ENCODE results near the gene DNMT3A.
"Not testable (repeated sequence)": the region's sequence is repeated elsewhere in the genome, so short reads cannot be mapped to it uniquely, and the experiment has no call there.

DNMT3A gene

DNA sequence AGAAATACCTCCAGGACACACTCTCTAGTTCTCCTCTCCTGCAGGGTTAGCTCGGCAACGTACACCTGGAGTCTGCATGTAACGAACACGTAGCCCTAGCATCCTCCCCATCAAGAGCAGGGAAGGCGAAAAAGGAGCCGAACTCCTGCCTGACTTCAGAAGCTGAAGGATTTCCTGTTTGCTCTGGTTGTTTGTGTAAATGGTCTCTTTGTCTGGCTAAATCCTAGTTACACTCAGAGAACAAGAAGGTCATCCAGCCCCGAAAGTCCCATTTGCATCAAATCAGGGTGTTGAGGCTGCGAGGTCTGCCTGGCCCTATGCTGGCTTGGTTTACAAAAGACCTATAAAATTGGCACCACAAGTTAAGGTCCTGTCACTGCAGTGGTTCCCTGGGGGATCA is 107.0 kb downstream of the DNMT3A start:
- no peak for DNase-seq (ENCODE audit: low read depth)

GRCh38 chr2:25233916-25234605 is 107.7 kb downstream of the DNMT3A start:
- DNase-seq (ENCODE audit: low read depth) = no peak

DNA sequence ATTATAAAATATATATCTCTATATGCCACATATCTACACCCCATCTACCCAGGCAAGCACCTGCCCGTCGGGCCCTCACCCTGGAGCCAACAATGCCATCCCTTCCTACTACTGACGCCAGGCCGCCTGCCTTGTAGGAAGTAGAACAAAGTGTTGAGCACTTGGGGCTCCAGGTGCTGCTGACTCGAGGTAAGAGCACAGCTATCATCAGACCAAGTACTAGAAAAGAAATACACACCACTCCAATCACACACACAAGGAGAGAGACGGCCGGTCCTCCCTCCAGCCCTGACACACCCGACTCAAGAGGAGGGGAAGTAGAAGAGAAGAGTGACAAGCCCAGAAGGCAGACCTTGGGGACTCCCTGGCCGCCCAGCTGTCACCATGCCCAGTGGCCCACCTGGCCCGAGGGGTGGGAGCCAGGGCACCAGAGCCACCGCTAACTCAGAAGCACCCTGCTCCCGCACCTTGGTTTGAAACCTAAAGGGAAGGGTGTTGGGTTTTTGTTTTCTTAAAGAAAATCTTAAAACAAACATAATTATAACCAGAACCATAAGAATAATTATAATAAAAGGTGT is 109.4 kb downstream of the DNMT3A start:
- DNase-seq (ENCODE audit: low read depth) = no peak

DNA sequence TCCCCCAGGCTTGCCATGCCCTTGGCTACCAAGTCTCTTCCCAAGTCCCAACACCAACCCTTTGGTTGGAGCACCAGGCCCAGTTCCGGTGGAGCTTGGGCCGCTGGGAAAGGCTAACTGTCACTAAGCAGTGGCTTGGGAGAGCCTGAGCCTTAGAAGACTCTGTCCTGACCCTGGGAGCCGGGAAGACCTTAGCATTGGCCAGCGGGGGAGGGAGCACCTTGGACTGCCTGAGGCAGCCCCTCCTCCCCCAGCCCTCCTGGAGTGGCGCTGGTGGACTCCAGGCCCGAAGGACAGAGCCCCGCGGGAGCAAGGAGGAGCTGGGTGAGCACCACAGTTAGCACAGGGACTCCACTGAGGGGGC is 110.8 kb downstream of the DNMT3A start:
- no peak for DNase-seq (ENCODE audit: low read depth)

- no peak for DNase-seq (ENCODE audit: low read depth)
Observed at GRCh38 chr2:25230198-25230947, 111.4 kb downstream of the DNMT3A start.

GRCh38 chr2:25229279-25230197 is 112.2 kb downstream of the DNMT3A start:
- DNase-seq (ENCODE audit: low read depth) = no peak

- no peak for DNase-seq (ENCODE audit: low read depth)
Observed at GRCh38 chr2:25228848-25229278, 112.9 kb downstream of the DNMT3A start.

GRCh38 chr2:25227576-25227975 is 114.1 kb downstream of the DNMT3A start:
- no peak for DNase-seq (ENCODE audit: low read depth)

GRCh38 chr2:25226827-25227226 is 114.9 kb downstream of the DNMT3A start:
- DNase-seq (ENCODE audit: low read depth) = no peak

DNA sequence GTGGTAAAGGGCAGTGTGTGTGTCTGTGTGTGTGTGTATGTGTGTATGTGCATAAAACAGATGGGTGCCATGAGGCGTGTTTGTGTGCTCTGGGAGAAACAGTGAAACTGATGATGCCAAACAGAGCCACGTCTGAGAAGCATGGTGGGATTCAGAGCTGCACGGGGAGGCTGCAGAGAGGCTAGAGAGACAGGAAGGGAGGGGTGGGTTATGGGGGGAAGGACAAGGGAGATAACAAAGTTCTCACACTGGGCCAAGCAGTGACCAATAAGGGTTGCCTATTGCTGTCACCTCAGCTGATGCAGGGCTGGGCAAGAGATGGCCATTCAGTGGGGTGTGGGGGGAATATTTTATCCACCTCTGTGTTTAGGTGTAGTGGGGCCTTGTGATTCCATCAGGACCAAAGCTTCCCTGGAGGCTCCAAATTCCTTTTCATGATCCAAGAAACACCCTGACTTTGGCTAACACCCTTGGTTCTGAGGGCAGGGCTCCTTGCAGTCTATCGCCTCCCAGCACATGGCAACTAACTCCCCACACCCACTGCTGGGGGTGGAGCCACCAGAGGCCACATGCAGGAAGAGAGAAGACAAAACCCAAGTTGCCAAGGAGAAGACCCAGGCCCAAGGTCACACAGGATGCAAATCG is 119.1 kb downstream of the DNMT3A start:
- DNase-seq (ENCODE audit: low read depth) = no peak

DNA sequence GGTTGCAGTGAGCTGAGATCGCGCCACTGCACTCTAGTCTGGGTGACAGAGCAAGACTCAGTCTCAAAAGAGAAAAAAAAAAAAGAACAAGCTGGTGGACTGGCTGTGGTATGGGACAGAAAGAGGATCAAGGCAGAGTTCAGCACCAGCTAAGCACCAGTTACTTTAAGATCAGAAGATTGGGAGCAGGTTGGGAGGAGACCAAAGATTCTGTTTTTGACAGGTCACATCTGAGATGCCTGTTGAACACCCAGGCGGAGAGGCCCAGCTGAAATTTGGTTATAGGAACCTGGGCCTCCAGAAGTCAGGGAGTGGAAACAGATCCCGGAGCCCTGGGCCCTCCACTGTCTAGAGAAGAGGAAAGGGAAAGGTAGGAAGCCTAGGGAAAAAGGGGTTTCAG is 120.1 kb downstream of the DNMT3A start:
- no peak for DNase-seq (ENCODE audit: low read depth)

DNA sequence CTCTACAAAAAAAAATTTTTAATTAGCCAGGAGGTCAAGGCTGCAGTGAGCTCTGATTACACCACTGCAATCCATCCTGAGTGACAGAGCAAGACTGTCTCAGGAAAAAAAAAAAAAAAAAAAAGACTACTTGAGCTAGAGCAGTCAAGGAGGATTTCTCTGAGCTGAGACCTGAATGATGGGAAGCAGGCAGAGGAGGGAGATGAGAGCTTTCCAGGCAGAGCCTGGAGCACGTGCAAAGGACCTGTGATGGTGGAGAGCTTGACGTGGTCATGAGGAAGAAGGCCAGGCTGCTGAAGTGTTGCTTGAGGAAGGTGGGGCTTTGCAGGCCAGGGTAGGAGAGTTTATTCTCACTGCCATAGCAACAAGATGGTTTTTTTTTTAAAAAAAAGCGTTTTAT is 121.4 kb downstream of the DNMT3A start:
- no peak for DNase-seq (ENCODE audit: low read depth)

DNA sequence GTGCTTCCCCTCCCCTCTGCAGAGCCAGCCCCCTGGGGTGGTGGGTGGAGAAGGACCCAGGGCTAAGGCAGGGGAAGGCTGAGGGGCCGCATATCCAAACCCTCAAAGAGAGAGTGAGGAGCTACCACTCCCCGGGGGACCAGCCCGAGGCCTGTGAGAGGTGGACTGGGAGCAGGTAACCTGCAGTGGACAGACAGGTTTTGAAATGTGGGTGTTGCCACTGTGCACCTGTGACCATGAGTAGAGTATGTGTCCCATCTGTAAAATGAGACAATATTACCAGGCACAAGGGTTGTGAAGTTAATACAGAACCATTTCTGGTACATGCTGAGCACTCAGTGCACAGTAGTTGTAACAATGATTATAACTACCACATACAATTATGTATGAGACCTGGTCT is 122.1 kb downstream of the DNMT3A start:
- no peak for DNase-seq (ENCODE audit: low read depth)

GRCh38 chr2:25218100-25218499 is 123.6 kb downstream of the DNMT3A start:
- no peak for DNase-seq (ENCODE audit: low read depth)

DNA sequence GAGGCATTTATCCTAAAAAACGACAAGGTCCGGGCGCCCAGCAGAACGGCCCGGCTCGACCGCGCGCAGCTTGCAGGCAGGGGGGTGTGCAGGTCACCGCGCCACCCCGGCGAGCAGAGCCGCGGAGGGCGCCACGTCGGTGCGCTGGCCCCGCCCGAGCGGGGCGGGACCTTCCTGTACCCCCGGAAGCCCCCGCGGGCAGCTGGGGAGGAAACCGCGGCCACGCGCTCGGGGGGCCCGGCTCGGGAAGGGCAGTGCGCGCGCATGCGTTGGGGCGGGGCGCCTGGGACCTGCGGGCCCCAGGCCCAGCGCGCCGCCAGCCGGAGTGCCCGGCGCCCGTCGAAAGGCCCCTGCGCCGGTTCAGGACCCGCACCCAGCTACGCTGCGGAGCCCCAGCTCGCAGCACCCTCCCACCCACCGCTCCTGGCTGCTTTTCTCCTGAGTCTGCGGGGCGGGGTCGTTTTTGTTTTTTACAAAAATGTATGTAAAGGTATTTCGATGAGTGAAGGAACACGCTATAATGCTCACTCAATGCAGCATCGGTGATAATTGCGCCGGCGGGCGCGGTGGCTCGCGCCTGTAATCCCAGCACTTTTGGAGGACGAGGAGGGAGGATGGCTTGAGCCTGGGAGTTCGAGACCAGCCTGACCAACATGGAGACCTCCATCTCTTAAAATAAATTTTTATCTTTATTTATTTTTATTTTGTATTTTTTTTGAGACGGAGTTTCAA is 125.6 kb downstream of the DNMT3A start:
- peak; percentile 85 for DNase-seq (ENCODE audit: low read depth)

GRCh38 chr2:25215232-25215631 is 126.5 kb downstream of the DNMT3A start:
- DNase-seq (ENCODE audit: low read depth) = no peak

- no peak for DNase-seq (ENCODE audit: low read depth)
Observed at GRCh38 chr2:25213229-25213628, 128.5 kb downstream of the DNMT3A start.

DNA sequence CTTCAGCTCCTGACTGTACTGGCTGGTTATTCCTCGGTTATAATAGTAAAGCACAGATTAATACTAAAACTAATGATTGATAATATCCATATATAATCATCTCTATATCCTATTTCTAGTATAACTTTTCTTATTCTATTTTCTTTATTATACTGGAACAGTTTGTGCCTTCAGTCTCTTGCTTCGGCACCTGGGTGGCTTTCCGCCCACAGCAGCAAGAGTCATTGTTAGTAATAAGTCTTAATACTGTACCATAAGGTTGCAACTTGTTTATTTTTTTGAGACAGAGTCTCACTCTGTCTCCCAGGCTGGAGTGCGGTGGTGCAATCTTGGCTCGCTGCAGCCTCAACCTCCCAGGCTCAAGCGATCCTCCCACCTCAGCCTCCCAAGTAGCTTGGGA is 130.8 kb downstream of the DNMT3A start:
- DNase-seq (ENCODE audit: low read depth) = not testable (repeated sequence)

GRCh38 chr2:25207078-25207545 is 134.6 kb downstream of the DNMT3A start:
- no peak for DNase-seq (ENCODE audit: low read depth)

DNA sequence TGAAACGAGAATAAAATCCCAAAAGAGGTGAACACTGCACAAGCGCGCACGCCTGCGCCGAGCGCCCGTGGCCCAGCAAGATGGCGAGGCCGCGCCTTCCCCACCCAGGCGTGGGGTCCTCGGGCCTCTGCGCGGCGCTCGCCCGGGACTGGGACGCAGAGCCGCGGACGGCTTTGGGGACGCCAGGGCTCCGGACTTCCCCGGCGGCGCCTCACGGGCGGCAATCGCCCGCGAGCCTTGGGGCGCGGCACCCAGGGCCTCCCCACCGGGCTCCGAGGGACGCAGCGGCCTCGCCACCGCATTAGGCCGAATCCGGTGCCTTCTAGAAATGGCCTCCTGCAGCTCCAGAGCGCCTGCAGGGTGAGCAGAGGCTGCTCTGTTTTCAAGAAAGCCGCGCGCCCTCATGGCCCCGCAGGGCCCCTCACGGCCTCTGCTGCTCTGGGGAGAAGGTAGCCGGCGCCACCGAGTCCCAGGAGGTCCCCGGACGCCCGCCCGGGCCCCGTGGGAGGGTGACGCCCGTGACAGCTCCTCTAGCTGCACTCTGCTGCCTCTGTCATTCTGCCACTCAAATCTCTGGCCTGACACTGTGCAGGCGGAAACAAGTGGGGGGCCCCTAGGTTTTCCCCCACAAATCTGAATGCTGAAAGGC is 137.4 kb downstream of the DNMT3A start:
- DNase-seq (ENCODE audit: low read depth) = no peak
